NT2/D1 (cell line): ENCODE data around the gene SYNGR1.

ENCODE experiments used
- SUZ12 ChIP-seq: IDR thresholded peaks from 2 replicates; pipeline ENCODE4 v1.6.1; 2011; ENCODE audit not compliant: insufficient read length, insufficient read depth; ENCODE audit errors: extremely low read depth
- YY1 ChIP-seq: IDR thresholded peaks from 2 replicates; pipeline ENCODE4 v1.6.1; 2011; ENCODE audit not compliant: insufficient read length, insufficient read depth
- ZNF274 ChIP-seq: IDR thresholded peaks from 2 replicates; pipeline ENCODE4 v1.6.1; 2011; ENCODE audit warnings: mild to moderate bottlenecking, low read depth, low read length

GRCh38 chr22:39362271-39362670, 12.5 kb downstream of the SYNGR1 start:
- TF ChIP-seq ZNF274 (no peak), YY1 (no peak), SUZ12 (no peak)
